HG03342 (cell line): ENCODE data around the gene FAM222A.

Experiments
- ATAC-seq: cut with Tn5 transposase; IDR thresholded peaks from one replicate; pipeline ENCODE4 v1.9.1; 2021; ENCODE audit warnings: mild to moderate bottlenecking, moderate library complexity; ENCODE audit not compliant: unreplicated experiment

Gene FAM222A

GRCh38 chr12:109818253-109818652, 104.6 kb downstream of the FAM222A start:
- no peak for ATAC-seq

GRCh38 chr12:109818905-109819500, 105.4 kb downstream of the FAM222A start:
- ATAC-seq, result no peak
